ENCODE measurements around the gene LGI4.
"Not testable (repeated sequence)": the region's sequence is repeated elsewhere in the genome, so short reads cannot be mapped to it uniquely, and the experiment has no call there.

LGI4 gene

DNA sequence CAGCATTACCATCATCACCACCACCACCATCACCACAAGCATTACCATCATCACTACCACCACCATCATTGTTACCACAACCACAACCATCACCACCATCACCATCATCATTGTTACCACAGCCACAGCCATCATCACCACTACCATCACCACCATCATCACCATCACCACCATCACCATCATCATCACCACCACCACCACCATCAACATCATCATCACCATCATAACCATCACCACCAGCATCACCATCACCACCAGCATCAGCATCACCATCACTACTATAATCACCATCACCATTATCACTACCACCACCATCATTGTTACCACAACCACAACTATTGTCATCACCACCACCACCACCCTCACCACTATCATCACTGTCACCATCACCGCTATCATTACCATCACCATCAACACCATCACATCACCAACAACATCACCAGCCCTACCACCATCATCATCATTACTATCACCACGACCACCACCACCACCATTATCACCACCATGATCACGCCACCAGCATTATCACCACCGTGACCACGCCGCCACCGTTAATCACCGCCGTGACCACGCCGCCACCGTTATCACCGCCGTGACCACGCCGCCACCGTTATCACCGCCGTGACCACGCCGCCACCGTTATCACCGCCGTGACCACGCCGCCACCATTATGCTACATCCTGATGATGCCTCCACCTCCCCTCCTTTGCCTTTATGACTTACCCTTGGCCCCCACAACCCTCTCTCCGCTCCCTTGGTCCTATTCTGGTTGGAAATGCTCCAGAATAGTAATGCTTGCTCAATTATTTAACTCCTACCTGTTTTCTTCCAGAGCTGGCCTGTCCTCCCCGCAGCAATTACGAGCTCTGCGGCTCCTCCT is 29.2 kb downstream of the LGI4 start:
- DNase-seq (ENCODE audit: low read depth): no peak

DNA sequence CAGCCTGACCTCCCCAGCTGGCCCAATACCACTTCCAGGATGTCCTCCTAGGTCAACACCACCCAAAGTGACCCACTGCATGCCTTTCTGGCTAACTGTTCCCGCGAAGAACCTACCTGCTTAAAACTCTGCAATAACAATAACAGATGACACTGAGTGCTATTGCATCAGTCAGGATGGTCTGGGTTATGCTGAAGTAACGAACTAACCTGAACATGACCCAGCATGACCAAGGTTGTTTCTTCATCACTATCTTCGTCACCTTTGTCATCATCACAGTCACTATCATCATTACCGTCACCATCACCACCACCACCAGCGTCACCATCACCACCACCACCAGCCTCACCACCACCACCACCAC is 29.8 kb downstream of the LGI4 start:
- DNase-seq (ENCODE audit: low read depth): no peak

DNA sequence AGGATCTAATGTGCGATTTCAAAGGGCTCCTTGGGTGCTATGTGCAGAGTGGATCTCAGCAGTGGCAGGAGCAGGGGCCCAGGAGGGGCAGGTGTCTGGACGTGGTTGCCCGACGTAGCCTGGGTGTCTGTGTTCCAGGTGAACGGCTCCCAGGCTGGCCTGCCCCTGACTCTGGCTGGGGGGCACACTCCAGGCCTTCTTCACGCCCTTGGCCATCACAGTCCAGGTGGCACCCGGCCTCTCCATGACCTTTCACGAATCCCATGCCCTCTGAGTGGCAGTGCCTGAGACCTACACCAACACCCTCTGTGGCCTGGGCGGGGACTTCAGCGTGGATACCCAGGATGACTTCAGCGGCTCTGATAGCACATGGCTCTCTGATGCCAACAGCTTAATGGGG is 30.5 kb downstream of the LGI4 start:
- DNase-seq (ENCODE audit: low read depth): no peak

DNA sequence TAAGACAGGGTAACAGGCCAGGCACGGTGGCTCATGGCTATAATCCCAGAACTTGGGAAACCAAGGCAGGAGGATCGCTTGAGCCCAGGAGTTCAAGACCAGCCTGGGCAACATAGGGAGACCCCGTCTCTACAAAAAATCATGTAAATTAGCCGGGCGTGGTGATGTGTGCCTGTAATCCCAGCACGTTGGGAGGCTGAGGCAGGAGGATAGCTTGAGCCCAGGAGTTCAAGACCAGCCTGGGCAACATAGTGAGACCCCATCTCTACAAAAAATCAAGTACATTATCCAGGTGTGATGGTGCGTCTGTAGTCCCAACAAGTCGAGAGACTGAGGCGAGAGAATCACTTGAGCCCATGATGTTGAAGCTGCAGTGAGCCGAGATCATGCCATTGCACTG is 31.2 kb downstream of the LGI4 start:
- DNase-seq (ENCODE audit: low read depth): not testable (repeated sequence)

DNA sequence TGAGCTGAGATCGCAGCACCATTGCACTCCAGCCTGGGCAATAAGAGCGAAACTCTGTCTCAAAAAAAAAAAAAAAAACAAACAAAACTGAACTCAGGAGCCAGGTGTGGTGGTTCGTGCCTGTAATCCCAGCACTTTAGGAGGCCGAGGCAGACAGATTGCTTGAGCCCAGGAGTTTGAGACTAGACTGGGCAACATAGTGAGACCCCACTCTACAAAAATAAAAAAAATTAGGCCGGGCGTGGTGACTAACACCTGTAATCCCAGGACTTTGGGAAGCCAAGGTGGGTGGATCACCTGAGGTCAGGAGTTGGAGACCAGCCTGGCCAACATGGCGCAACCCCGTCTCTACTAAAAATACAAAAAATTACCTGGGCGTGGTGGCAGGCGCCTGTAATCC is 32.9 kb downstream of the LGI4 start:
- not testable (repeated sequence) for DNase-seq (ENCODE audit: low read depth)

DNA sequence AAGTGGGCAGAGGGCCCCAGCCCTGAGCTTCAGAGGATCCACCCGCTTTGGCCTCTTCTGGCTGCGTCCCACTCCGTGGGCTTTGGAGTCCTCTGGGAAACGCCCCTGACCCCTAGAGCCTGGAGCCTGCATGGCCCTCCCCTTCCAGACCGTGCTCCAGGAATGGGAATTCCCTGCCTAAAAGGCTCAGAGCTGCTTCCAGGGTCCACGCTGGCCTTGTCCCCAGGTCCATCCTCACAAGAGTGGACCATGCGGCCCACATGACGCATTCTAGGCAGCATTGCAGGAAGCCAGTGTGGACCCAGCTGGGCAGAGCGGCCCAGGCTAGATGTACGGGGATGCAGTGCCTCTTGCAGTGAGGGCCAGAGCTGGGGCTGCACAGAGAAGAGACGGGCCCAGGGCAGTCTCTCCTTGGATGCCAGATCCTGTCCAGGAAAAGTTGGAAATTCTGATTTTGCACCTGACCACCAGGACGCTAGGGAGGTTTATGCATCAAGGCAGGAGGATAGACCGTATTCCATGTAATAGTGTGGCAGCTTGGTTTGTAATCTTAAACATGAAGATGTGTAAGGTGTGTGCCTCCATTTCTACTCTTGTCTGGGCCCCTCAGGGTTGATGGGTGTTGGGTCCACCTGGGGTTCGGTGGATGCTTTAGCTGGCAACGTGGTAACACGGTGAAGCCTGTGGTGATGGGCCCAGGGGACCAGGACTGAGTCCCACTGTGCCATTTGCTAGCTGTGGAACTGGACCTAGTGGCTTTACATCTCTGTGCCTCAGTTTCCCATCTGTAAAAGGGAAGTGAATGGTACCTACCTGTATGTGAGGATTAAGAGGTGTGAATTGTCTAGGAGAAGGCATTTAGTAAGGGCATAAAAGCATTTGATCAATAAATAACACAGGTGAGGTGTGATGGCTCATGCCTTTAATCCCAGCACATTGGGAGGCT is 34.0 kb downstream of the LGI4 start:
- DNase-seq (ENCODE audit: low read depth): no peak

DNA sequence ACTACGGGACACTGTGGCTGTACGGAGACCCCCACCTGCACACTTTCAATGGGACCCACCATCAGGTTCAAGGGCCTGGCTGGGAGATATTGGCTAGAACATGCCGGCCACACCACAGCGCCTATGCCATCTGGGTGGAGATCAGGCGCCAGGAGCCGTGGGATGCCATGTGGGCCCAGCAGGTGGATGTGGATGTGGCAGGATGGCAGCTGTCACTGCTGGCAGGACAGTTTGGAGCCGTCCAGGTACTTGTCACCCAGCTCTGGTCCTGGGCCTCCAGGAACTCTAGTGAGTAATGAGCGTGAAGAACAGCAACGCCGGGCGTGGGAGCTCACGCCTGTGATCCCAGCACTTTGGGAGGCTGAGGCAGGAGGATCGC is 35.0 kb downstream of the LGI4 start:
- no peak for DNase-seq (ENCODE audit: low read depth)

DNA sequence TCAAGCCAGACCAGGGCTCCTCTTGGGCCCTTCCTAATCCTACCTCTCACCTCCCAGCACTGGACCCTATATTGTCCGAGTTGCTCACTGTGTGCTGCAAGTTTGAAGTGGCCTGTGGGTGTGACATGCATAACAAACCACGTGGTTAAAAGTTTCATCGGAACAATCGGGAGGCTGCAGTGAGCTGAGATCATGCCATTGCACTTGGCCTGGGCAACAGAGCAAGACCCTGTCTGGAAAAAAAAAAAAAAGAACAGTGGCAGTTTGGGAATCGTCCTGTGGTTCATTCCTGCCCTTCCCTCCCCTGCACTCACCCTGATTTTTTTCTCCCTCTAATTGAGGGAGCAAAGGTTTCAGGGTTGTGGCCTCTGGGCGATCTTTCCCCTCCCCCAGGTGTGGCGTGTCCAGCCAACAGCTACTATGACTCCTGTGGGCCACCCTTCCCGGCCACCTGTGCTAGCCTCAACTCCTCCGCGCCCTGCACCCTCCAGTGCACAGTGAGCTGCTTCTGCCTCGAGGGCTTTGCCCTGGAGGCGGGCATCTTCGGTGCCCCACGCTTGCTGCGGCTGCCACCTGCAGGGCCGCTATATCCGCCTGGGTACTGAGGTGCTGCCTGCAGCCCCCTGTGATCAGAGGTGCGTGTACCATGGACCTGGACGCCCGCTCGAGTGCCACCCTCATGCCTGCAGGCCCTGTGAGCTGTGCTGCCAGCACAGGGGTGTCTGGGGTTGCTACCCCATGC is 35.5 kb downstream of the LGI4 start:
- DNase-seq (ENCODE audit: low read depth): no peak

DNA sequence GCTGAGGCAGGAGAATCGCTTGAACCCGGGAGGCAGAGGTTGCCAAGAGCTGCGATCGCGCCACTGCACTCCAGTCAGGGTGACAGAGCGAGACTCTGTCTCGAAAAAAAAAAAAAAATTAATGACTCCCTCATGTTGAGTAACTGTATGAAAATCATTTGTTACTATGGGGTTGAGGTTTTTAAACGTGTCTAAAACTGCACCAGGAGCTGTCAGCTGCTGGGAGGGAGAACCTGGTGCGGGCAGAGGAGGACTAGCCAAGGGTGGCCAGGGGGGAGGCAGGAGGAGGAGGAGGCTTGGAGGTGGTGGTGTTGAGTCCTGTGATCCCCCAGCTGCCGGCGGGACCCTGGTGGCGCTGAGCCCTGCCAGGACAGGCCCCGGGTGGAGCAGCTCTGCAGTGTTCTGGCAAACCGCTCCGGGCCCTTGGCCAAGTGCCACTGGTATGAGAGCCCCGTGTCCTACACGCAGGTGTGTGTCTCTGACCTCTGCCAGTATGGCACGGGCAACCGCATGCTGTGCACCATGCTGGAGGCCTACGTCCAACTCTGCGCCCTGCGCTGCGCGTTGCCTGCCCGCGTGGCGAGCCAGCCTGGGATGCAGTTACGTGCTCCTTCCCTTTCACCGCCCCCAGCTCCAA is 36.3 kb downstream of the LGI4 start:
- DNase-seq (ENCODE audit: low read depth): no peak

DNA sequence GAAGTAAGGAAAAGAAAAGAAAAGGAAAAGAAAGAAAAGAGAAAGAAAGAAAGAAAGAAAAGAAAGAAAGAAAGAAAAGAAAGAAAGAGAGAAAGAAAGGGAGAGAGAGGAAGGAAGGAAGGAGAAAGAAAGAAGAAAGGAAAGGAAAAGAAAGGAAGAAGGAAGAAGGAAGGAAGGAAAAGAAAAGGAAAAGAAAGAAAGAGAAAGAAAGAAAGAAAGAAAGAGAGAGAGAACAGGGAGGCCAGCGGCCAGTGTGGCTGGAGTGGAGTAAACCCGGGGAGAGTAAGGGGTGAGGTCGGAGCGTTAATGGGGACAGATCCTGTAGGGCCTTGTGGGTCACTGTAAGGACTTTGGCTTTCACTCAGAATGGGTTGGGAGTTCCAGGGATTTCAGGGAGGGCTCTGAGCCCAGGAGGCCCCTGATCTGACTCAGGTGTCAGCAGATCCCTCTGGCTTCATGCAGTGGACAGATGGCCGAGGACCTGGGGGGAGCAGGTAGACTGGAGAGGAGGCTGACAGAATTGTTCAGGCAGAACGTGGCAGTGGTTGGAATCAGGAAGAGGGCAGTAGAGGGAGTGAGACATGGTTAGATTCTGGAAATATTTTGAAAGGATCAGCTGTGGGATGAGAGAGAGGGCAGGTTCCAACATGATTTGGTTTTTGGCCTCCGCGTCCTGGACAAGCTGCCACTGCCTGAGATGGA is 39.0 kb downstream of the LGI4 start:
- no peak for DNase-seq (ENCODE audit: low read depth)

DNA sequence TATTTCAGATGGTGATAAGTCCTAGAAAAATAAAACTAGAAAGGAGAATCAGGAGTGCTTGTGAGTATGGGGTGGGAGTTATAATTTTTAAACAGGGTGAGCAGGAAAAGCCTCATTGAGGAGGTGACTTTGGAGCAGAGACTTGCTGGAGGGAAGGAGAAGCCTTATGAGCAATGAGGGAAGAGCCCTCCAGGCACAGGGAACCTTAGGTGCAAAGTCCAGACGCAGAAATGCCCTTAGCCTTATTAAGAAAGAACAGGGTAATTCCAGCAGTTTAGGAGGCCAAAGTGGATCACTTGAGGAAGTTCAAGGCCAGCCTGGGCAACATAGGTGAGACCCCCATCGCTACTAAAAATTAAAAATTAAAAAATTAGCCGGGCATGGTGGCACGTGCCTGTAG is 40.2 kb downstream of the LGI4 start:
- no peak for DNase-seq (ENCODE audit: low read depth)

DNA sequence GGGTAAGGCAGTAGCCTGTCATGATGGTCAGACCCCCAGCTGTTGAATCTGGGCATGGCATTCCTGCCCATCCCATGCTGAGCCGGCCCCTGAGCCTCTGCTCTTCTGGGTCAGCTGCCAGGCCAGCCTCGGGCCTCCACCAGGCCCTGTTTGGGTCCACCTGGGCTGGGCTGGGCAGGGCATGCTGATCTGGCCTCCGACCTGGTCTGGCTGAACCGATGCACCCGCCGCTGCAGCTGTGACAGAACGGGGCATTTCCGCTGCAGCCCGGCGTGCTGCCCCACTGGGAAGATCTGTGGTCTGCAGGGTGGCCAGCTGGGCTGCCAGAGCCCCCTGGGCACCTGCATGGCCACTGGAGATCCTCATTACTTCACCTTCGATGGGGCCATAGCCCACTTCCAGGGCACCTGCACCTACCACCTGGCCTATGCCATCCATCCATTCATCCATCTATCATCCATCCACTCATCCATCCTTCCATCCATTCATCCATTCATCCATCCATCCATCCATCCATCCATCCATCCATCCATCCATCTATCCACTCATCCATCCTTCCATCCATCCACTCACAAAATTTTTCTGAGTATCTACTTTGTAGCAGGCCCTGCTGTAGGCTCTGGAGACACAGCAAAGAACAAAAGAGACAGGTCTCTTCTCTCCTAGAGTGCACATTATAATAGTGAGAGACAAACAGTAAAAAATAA is 40.8 kb downstream of the LGI4 start:
- DNase-seq (ENCODE audit: low read depth): no peak

DNA sequence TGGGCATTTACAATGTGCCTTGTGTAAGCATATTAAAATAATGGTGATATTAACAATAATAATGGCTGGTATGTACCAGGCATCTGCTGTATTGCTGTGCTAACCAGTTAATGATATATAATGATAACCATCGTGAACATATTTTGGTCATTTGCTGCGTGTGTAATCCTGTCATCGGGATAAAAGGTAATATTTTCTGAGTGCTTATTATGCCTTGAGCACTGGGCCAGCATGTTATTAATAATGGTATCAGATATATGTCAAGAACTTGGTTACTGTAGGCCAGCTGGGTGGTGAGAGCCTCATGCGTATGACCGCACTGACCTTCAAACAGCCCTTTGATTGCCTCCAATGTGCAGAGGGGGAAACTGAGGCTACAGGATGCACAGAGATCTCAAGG is 41.4 kb downstream of the LGI4 start:
- DNase-seq (ENCODE audit: low read depth): no peak

DNA sequence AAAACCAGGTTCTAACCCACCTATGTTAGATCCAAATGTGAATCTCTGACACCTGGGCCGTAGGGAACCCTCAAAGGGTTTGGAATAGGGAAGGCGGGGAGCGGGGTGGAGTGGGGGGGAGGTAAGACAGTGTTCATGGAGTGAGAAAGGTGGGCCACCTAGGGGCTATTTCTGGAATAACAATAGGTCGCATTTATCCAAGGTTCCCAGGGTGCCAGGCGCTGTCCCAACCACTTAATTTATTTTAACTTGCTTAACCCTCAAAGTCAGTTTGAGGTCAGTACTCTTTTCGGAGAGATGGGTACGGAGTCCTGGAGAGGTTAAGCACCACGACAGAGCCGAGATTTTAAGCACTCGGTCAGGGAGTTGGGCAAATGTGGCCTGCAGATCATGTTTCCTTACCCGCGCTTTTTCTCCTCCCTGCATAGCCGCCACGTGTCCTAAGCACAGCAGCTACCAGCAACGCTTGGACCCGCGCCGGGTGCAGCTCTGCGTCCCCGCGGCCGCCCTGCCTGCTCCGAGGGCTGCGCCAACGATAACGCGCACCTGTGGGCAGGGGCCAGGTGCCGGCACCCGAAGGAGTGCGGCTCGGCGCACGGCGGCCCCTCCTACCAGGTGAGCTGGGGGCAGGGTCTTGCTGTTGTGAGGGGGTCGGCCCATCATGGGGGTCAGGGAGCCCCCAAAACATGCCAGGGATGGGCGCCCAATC is 44.2 kb downstream of the LGI4 start:
- DNase-seq (ENCODE audit: low read depth): peak; percentile 26

DNA sequence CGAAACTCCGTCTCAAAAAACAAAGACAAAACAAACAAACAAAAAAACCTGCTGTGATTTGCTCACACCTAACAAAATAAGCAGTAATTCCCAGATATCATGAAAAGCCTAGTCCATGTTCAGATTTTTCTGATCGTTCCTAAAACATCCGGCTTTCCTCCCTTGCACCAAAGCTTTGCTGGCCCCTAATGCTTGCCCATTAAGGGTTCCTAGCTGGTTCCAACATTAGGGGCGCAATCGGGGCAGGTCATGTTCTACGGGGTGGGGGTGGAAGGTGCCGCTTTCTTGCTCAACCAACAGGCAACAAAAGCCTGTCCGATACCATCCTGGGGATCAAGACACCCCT is 44.7 kb downstream of the LGI4 start:
- DNase-seq (ENCODE audit: low read depth): no peak

DNA sequence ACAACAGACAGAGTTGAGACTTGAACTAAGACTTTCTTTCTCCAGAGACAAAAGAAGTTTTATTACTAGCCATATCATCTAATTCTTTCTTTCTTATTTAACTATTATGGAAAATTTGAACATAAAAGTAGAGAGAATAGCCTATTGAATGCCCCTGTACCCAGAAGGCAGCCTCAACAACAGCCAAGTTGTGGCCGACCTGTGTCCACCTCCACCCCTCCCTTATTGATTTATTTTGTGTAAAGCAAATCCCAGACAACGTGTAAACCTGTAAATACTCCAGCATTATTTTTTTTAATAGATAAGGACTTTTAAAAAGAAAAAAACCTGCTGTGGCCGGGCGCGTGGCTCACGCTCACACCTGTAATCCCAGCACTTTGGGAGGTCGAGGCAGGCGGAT is 45.3 kb downstream of the LGI4 start:
- DNase-seq (ENCODE audit: low read depth): no peak

DNA sequence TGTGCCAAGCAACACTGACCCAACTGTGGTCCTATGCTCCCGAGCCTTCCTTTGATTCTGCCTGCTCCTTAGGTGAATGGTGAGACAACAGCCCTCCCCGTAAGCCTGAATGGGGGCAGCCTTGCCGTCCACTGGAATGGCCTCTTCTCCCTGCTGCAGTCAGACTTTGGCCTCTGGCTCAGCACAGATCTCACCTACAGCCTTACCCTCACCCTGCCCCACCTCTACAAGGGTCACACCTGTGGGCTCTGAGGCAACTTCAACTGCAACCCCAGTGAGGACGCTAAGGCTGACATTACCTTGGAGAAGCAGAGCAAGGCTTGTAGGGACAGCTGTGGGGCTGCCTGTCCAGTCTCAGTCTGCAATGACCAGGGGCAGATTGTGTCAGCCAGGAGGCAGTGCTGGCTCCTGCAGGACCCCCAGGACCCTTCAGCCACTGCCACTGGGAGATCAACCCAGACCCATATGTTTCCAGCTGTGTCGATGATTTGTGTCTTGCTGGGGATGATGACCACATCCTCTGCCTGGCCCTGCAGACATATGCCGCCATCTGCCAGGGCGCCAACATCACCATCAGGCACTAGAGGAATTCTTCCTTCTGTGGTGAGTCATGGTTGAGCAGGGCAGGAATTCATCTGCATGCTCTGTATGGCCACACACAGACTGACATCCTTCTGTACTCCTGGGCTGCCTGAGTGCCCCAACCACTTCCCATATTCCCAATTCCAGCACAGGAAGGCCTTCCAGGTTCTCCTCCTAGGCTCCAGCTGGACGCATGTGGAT is 46.5 kb downstream of the LGI4 start:
- DNase-seq (ENCODE audit: low read depth): peak; percentile 37

DNA sequence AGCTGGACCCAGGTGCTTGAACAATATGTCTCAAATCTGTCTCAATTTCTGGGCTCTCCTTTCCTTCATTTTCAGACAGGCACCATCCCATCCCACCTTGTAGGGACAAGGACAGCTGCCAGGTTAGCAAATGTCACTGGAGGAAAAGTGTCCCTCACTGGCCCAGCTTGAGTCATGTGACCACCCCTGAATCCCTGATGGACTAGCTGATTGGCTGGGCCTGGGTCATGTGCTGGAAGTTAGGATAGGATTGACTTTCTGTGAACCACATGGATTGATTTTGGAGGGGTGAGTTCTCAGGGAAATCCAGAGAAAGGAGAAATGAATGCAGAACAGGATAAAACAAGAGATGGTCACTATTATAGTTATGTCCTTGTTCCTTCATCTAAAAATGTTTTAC is 47.5 kb downstream of the LGI4 start:
- DNase-seq (ENCODE audit: low read depth): no peak

DNA sequence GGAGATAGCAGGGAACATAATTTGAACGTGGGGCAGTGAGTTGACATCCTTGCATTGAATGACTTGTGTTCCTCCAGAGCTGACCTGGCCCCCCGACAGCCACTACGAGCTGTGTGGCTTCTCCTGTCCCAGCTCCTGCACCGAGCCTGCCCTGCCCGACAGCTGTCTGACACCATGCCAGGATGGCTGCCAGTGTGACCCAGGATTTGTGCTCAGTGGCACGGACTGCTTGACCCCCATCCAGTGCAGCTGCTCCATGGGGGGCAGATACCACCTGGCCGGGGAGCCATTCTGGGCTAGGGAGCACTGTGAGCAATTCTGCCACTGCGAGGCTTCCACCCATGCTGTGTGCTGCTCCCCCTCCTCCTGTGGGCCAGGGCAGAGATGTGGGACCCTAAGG is 48.4 kb downstream of the LGI4 start:
- no peak for DNase-seq (ENCODE audit: low read depth)

Measured in fibroblast of the conjunctiva (primary cell).